ENCODE data around the gene ANKRD40. TPM values are rescaled to one million over a fixed set of nuclear protein-coding genes. Genes with fewer than 3 reads are reported as not detected.

The ANKRD40 gene
- total and polyA plus RNA-seq, 8 donors = 10.3 to 23.5 (median 15.5) TPM

GRCh38 chr17:50684288-50684611, 23.5 kb downstream of the ANKRD40 start:
- H3K9me3 ChIP-seq = no peaks in the 10 kb centered on the region
- DNase-seq (no peak), FAIRE-seq (no peak), ATAC-seq (no peak)
- no peak for TF ChIP-seq CTCF (IDR thresholded peaks at IDR 0.05)
- H3K4me1 ChIP-seq = peaks cover 41 to 50% (median 50%) of the 10 kb centered on the region in 3 donors
- H3K36me3 ChIP-seq = no peaks in the 10 kb centered on the region
- no peaks in the 10 kb centered on the region for H3K27me3 ChIP-seq
- intact Hi-C loops (cut with DNase I) = loop anchor here in 1 of 3 donors (5.0 kb wide), 1 partner anchor 42 kb away; no protein-coding TSS in a partner anchor
- H3K4me3 ChIP-seq = no peak overlapping the region
- WGBS, 2 donors = 78% methylated on average over 5 of the region's 5 CpGs
- H3K27ac ChIP-seq = peak overlapping the region in 3 of 4 donors; percentile 68 to 92 (median 90)

DNA sequence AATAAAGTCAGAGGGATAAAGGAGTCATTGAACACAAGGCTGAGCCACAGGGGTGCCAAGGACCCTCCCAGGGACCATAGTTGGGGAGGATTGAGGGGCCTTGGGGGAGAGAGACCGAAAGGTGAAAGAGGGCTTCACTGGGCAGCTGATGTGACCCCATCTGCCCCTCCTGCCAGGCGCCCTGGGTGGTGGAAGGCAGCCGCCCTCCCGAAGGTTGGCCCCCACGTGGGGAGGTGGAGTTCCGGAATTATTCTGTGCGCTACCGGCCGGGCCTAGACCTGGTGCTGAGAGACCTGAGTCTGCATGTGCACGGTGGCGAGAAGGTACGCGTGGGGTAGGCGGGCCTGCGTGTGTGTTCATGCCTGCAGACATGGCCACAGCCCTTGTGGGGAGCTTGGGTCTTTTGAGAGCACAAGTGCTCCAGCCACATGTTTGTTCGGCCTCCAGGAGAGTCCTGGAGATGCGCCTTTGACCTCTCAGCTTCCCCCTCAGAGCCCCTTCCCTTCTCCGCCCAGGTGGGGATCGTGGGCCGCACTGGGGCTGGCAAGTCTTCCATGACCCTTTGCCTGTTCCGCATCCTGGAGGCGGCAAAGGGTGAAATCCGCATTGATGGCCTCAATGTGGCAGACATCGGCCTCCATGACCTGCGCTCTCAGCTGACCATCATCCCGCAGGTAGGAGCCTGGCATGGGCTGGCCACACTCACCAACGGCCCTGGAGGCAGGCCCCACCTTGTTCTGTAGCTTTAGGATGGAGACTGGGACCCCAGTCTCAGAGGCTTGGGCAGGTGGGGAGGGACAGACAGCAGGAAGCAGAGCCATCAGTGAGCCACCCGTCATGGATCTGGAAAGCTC, 24.1 kb downstream of the ANKRD40 start:
- DNase-seq (peak in 2 of 6 donors; percentile 53 to 71), ATAC-seq (no peak), FAIRE-seq (no peak)
- TF ChIP-seq CTCF (IDR thresholded peaks at IDR 0.05) = no peak
- Histone ChIP-seq H3K36me3 (peaks cover 0 to 1% (median 0%) of the 10 kb centered on the region in 3 donors), H3K4me3 (no peak overlapping the region), H3K27me3 (no peaks in the 10 kb centered on the region), H3K4me1 (peaks cover 35 to 50% (median 44%) of the 10 kb centered on the region in 3 donors), H3K27ac (peak overlapping the region in 3 of 4 donors; percentile 68 to 92 (median 90)), H3K9me3 (no peaks in the 10 kb centered on the region)
- WGBS, 2 donors = 93 to 94% methylated on average over 28 of the region's 28 CpGs
- intact Hi-C loops (cut with DNase I) = loop anchor here in 1 of 3 donors (5.0 kb wide), 1 partner anchor 41 kb away; no protein-coding TSS in a partner anchor

GRCh38 chr17:50682938-50683337, 24.8 kb downstream of the ANKRD40 start:
- H3K27ac ChIP-seq = peak overlapping the region in 1 of 4 donors; percentile 31
- H3K4me1 ChIP-seq = peaks cover 29 to 46% (median 39%) of the 10 kb centered on the region in 3 donors
- H3K27me3 ChIP-seq = no peaks in the 10 kb centered on the region
- H3K4me3 ChIP-seq = no peak overlapping the region
- no peak for FAIRE-seq
- no peak for TF ChIP-seq CTCF (IDR thresholded peaks at IDR 0.05)
- intact Hi-C loops (cut with DNase I) = loop anchor here in 1 of 3 donors (5.0 kb wide), 1 partner anchor 41 kb away; no protein-coding TSS in a partner anchor
- 87 to 90% methylated on average over 3 of the region's 3 CpGs for WGBS, 2 donors
- DNase-seq = peak in 1 of 6 donors; percentile 59
- H3K36me3 ChIP-seq = peaks cover 0 to 7% (median 0%) of the 10 kb centered on the region in 3 donors
- no peak for ATAC-seq
- no peaks in the 10 kb centered on the region for H3K9me3 ChIP-seq

DNA sequence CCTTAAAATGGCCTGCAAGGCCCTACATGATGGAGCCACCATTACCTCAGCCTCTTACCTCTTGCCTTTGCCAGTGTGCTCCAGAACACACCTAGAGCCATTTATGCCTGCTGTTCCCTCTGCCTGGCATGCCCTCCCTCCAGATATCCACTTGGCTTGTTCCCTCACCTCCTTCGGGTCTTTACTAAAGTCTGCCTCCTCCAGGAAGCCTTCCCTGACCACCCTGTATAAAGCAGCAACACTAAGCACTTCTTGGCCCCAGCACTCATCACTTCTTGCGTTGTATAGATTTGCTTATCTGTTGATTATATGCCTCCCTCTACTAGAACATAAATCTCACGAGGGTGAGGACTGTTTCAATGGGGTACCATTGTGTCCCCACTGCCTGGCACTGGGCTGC, 25.3 kb downstream of the ANKRD40 start:
- TF ChIP-seq CTCF (IDR thresholded peaks at IDR 0.05) = no peak
- Histone ChIP-seq H3K4me1 (peaks cover 24 to 43% (median 34%) of the 10 kb centered on the region in 3 donors), H3K4me3 (no peak overlapping the region), H3K36me3 (peaks cover 0 to 7% (median 0%) of the 10 kb centered on the region in 3 donors), H3K27me3 (no peaks in the 10 kb centered on the region), H3K9me3 (no peaks in the 10 kb centered on the region), H3K27ac (peak overlapping the region in 1 of 4 donors; percentile 31)
- intact Hi-C loops (cut with DNase I) = loop anchor here in 1 of 3 donors (5.0 kb wide), 1 partner anchor 40 kb away; no protein-coding TSS in a partner anchor
- ATAC-seq = no peak
- DNase-seq = no peak
- no peak for FAIRE-seq
- 67 to 70% methylated on average over 3 of the region's 3 CpGs for whole genome bisulfite sequencing, 2 donors

All from pancreas (tissue), 10 donors.